NCI-H526 (cell line): Measurements from ENCODE around the gene SLC17A9.

ENCODE experiments used
- DNase-seq, 2 experiments: peaks; one replicate each; lab custom pipeline; 2025; lab: John Stamatoyannopoulos, UW

SLC17A9 gene

GRCh38 chr20:63003546-63003945, 51.0 kb downstream of the SLC17A9 start:
- DNase-seq: no peak

GRCh38 chr20:63004607-63005364, 52.3 kb downstream of the SLC17A9 start:
- no peak for DNase-seq

- DNase-seq: no peak
Observed at GRCh38 chr20:63005365-63005861, 52.9 kb downstream of the SLC17A9 start.

GRCh38 chr20:63005862-63006539, 53.5 kb downstream of the SLC17A9 start:
- DNase-seq: peak in 1 of 2 experiments; percentile 71

GRCh38 chr20:63006540-63007359, 54.2 kb downstream of the SLC17A9 start, which contains the start of gene BHLHE23:
TSS of gene BHLHE23 (minus strand) at chr20:63006964. CDS start at chr20:63006774, 190 bp downstream.
- DNase-seq: peak in 1 of 2 experiments; percentile 71

GRCh38 chr20:63007360-63007645, 54.8 kb downstream of the SLC17A9 start:
- no peak for DNase-seq

GRCh38 chr20:63007646-63008488, 55.4 kb downstream of the SLC17A9 start:
- peak in 1 of 2 experiments; percentile 53 for DNase-seq

GRCh38 chr20:63008541-63009044, 56.1 kb downstream of the SLC17A9 start:
- no peak for DNase-seq

- peak; percentile 45 to 92 for DNase-seq
Observed at GRCh38 chr20:63009045-63009961, 56.8 kb downstream of the SLC17A9 start.

- DNase-seq: peak in 1 of 2 experiments; percentile 57
Observed at GRCh38 chr20:63009988-63010769, 57.7 kb downstream of the SLC17A9 start.

- DNase-seq: peak in 1 of 2 experiments; percentile 62
Observed at GRCh38 chr20:63011798-63012197, 59.3 kb downstream of the SLC17A9 start.

- DNase-seq: no peak
Observed at GRCh38 chr20:63013207-63013606, 60.7 kb downstream of the SLC17A9 start.

- DNase-seq: no peak
Observed at GRCh38 chr20:63014287-63014686, 61.8 kb downstream of the SLC17A9 start.

- DNase-seq: peak in 1 of 2 experiments; percentile 32
Observed at GRCh38 chr20:63014710-63015109, 62.2 kb downstream of the SLC17A9 start.

GRCh38 chr20:63015147-63015661, 62.7 kb downstream of the SLC17A9 start:
- no peak for DNase-seq

- no peak for DNase-seq
Observed at GRCh38 chr20:63015662-63016361, 63.3 kb downstream of the SLC17A9 start.

GRCh38 chr20:63016514-63017075, 64.1 kb downstream of the SLC17A9 start:
- DNase-seq: no peak
